ENCODE measurements around the gene NGLY1.

The NGLY1 gene, protein sequence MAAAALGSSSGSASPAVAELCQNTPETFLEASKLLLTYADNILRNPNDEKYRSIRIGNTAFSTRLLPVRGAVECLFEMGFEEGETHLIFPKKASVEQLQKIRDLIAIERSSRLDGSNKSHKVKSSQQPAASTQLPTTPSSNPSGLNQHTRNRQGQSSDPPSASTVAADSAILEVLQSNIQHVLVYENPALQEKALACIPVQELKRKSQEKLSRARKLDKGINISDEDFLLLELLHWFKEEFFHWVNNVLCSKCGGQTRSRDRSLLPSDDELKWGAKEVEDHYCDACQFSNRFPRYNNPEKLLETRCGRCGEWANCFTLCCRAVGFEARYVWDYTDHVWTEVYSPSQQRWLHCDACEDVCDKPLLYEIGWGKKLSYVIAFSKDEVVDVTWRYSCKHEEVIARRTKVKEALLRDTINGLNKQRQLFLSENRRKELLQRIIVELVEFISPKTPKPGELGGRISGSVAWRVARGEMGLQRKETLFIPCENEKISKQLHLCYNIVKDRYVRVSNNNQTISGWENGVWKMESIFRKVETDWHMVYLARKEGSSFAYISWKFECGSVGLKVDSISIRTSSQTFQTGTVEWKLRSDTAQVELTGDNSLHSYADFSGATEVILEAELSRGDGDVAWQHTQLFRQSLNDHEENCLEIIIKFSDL

DNA sequence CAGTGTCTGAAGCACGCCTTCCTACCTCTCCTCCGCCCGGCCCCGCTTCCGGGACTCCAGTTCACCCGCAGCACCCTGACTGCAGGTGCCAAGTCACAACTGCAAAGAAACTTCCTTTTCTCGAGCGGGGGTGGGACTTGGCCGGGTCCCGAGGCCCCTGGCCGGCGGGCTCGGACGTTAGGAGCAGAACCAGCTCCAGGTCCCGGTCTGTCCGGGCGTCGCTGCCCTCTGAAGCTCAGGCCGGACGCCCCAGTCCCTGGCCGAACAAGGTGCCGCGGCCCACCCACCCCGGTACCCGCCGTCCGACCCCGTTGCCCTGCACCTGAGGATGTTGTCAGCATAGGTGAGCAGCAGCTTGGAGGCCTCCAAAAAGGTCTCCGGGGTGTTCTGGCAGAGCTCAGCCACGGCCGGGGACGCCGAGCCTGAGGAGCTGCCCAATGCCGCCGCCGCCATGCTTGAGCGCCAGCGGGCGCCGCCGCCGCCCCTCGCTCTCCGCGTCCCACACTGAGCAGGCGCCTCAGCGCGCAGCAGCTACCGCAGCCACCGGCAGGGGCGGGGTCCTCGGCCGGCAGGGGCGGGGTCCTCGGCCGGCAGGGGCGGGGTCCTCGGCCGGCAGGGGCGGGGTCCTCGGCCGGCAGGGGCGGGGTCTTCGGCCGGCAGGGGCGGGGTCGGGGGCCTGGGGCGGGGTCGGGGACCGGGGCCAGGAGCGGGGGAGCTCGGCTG lies at the start of gene NGLY1:
Gene NGLY1 (minus strand): TSS at position 506 of the 723 bp plus-strand sequence. CDS start 53 bp downstream, at position 453.
- peak; percentile 79 for DNase-seq

DNA sequence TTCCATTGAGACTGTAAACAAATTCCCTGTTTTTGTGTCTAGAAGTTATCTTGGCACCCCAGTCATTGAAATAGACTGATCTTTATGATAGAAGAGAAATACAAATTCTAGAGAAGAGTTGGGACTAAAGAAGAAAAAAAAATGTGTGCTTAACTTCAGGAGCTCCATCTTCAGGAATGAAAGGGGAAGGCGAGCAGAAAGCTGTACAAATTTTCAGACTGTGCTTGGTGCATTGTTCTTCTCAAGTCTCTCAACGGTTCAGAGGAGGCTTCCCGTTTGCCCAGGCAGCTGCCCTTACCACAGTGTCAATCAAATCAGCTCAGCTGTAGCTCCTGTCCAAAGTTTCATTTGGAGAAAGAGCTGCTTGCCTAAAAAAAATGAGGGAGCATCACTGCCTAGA lies 48.3 kb upstream of the NGLY1 start:
- no peak for DNase-seq

DNA sequence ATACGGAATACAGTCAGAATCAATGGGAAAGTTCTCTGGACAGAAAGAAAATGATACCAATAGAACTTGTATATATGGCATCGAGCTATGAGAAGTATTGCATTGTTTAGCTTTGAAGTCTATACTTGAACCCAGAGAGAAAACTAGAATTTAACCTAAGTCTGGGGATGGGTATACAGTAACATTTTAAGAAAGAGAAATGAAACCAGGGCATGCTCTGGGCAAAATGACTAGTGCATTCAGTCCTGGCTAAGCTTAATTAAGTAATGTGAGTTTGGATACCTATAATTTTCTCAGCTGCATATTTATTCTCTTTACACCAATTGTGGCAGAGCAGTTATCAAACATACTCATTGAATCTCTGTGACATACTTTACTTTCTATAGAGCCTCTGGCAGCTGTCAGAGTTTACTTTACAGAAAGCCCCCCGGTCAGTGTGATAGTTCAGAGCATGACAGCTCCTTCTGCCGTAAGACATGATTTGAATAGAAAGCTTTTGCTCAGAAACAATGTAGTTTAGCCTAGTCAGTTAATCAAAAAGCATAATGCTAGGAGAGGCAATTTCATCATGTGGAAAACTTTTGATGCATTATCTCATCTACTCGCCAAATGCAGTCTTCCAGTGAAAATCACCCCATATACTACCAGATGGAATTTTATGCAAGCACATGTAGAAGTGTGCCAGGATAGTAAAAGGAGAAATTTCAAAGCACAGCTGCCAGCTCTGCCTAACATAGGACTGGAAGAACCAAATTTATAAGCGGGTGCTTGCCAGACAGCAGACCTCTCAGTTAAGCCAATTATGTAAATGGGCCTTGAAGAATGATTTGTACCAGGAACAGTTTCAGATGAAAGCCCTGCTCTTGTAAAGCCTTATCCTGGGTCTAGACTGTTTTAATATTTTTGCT lies 47.4 kb upstream of the NGLY1 start:
- DNase-seq, result no peak

DNA sequence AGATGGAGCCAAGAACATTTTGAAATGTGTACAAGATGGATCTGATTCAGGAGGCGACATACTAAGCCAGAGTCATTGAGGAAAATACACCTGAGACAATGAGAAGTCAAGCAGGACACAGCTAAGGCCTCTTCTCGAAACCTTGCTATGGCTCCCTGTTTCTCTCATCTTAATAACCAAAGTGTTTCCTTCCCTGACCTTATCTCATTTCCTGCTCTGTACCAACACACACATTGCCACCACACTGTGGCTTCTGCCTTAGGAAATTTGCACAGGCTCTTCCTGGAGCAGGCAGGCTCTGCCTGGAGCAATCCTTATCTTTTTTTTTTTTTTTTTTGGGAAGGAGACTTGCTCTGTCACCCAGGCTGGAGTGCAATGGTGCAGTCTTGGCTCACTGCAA lies 43.3 kb upstream of the NGLY1 start:
- no peak for DNase-seq

DNA sequence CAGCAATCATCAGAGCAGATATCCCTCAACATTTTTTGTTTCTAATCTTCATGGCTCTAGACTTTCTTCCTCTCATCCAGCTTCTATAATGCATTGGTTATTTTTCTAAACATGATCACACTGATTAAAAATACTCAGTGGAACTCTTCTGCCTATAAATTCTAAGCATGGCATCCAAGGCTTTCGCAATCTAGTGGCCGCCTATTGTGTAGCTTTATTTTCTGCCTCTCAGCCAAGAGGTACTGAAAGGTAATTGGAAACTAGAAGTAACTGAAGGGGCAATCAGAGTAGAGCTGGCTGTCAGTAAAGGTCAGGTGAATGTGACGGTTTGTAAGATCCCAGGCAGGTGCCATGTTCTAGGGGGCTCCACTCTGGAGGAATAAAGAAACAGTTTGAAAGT lies 40.1 kb upstream of the NGLY1 start:
- no peak for DNase-seq

DNA sequence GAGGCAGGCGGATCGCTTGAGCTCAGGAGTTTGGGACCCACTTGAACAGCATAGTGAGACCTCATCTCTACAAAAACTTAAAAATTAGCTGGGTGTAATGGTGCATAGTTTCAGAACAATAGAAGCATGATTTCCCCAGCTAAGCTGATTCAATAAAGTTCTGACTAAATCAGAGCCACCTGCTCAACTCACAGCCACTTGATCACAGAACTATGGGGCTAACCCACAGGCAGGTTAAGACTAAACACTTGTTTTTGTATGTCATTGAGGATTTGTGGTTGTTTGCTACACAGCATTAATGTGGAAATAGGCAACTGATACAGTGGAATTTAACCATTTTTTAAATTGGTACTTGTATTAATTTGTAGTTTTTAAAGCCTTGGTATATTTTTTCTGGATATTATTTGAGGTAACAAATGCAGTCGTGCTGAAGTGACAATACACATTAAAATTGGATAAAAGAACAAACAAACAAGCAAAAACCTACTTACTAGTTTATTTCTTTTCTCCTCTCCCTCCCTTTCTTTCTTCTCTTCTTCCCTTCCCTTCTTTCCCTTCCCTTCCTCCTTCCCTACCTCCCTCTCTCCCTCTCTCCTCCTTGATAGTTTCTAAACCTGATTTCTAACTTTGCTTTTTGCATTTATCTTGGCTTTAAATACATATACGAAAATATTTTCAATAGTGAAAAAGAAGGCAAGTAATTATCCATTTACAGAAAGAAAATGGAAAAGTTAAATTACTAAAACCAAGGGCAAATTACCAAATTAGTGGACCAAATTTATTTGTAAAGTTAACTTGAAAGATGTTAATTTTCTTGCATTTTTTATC lies 38.7 kb upstream of the NGLY1 start:
- DNase-seq, result no peak

DNA sequence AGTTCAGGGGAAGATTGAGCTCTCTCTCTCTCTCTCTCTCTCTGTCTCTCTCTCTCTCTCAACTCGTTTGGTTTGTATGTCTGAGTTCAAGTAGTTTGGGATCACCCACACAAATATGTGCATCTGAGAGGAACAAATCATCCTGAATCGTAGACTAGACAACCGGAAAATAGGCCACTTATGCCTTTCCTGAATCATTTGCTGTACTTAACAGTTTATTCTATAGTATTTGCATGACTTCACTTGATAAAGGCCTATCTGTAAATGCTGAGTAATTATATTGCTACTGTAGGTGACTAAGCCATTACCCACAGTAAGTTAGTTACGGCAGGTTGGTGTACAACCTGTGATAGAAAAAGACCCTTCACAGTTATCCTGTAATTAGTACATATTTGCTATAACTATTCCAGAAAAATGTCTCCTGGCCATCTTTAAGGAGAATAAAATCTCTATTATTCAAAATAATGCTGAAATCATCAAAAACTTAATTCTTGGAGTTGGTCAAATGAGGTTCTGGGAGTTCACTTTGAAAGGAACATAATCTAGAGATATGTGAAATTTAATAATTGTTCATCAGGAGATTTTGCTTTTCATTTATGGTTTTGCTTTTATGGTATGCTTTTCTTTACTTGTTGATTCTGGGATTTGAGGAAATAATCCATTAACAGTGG lies 37.7 kb upstream of the NGLY1 start:
- DNase-seq, result no peak

DNA sequence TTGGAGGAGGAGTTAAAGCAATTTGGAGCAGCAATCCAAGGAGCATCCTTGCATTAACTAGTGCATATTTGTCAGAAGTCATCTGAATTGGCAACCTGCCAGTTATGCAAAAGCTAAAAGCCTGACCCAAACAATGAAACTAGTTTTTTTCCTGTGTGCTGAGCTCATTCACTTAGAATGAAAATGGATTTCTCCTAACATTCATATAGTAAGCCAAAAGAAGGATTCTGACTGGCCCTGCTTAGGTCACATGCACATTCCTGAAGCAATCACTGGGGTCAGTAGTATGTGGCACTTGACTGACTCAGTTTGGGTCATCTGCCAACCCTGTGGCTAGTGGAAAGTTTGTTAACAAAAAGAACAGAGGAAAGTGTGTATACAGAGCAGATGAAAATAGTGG lies 37.1 kb upstream of the NGLY1 start:
- no peak for DNase-seq

DNA sequence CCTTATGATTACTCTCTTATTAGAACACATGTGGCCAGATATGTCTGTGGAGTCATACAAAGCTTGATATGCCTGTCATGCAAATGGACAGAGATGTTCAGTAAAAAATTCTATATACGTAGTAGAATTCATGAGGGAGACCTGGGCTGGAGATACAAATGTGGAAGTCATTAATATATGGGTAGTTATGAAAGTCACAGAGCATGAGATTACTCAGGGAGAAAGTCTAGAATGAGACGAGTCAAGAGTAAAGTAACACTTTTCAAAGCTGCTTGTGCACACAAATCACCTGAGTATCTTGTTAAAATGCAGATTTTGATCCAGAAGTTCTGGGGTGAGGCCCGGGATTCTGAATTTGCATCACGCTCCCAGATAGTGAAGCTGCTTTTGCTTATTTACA lies 35.1 kb upstream of the NGLY1 start:
- no peak for DNase-seq

DNA sequence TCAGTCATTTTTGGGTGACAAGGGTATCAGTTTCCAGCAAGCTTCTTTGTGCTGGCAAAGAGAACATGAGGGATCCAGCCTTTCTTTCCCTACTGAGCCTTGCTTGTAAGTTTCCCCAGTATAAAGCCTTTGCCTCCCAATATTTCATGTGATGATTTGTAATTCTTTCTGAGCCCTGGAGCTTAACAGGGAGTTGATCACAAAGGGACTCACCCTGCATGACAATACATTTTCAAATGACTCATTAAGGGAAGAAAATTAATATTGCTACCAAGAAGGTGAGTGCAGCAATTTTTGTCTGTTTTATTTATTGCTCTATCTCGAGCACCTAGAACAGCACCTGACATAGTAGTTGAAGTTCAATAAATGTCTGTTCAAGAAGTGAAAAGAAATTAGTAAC lies 34.4 kb upstream of the NGLY1 start:
- no peak for DNase-seq

DNA sequence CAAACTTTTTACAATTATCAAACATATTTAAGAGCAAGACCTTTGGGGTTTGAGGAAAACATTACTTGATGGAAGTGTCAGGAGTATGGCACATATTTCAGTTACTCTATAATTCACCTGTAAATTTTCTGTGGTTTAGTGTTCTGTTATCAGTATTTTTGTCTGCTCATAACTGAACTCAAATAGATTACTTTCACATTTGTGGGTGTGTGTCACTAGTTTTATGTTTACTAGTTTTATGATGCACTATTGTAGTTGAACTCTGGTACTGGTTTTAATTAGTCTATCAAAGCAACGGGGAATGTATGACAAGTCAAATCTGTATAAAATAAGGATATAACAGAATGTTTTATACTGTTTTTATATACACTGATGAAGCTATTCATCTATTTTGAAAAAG lies 33.9 kb upstream of the NGLY1 start:
- DNase-seq, result no peak

DNA sequence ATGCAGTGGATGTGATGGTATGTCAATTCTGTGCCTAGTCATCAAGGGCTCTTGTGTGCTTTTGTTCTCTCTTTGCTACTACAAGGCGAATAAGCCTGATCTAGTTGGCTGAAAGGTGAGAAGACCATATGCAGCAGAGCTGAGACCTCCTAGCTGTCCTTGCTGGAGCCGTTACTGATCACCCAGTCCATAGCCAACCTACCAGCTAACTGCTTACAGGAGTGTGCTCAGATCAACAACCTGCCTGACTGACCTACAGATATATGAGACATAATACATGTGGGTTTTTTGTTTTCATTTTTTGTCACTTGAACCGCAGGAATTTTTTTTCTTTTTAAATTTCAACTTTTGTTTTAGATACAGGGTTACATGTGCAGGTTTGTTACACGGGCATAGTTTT lies 29.4 kb upstream of the NGLY1 start:
- DNase-seq, result no peak

DNA sequence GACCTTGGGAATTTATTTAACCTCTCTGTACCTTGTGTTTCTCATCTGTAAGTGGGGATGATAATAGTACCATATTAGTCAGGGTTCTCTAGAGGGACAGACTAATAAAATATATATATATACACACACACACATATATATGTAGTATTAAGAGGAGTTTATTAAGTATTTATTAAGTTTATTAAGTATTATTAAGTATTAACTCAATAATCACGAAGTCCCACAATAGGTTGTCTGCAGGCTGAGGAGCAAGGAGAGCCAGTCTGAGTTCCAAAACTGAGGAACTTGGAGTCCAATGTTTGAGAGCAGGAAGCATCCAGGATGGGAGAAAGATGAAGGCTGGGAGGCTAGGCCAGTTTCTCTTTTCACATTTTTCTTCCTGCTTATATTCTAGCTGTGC lies 21.4 kb upstream of the NGLY1 start:
- DNase-seq, result no peak

DNA sequence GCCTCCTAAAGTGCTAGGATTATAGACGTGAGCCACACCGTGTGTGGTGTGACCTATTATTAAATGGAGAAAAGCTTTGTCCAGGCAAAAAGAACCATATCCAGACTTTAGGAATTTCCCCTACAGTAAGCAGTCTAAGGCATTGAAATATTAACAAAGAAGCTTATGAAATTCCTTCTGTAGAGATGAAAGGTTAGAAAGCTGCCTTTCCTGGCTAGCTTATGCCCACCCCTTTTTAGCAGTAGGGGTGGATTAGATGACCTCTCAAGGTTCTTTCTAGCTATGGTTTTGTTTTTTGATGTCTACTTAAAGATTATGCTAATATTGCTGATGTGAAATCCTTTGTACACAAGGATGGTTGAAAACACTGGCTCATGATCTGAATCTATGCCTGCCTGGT lies 20.6 kb upstream of the NGLY1 start:
- no peak for DNase-seq

DNA sequence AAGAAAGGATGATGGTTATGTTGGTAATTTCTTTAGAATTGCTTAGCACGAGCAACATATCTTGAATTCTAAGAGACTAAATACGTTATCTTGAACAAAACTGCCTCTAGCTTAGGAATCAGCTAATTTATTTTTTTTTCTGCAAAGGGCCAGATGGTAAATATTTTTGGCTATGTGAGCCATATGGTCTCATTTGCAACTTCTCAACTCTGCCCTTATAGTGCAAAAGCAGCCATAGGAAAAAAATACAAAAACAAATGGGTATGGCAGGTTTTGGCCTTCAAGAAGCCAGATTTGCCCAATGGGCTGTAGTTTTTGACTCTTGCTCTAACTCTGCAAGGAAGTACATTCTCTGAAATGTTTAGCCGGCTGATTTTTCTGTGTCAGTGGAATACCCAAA lies 18.5 kb upstream of the NGLY1 start:
- DNase-seq, result no peak

DNA sequence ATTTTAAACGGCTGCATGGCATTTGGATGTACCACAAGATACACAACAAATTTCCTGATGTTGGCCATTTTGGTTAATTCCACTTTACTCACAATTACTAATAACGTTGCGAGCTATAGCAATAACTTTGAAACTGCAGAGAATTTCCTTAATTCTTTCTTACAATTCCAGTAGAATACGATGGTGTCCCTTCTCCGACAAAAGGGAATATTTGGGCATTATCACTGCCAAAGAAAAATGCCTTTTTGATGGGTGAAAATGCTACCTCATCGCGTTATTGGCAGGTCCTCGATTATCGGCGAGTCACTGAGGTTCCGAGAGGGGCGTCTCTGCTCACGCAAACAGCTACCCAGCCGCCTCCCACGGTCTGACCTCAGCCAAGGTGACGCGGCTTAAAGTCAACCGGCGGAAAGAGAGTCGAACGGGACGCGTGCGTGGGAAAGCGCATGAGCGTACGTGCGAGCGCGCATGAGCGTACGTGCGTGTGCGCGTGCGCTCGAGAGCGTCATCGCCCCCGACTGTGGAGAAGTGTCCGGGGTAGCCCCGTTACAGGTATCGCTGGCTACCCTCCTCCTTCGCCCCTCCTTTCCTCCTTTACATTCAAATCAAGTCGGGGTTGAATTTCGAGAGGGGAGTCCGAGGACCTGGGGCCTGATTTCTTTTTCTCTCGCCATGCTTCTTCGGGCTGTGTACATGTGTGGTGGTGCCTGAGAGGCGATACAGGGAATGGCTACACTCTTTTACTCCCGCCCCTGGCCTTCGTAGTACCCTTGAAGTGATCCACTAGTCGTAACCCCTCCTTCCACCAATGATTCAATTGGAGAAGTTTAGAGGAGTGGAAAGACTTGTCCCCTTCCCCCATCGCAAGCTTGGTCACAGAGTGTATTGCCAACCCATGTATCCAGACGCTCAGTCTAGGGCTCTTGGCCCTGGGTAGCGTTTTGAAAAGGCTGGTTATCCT lies 6.6 kb upstream of the NGLY1 start, which contains the start of gene OXSM:
Gene OXSM (plus strand): TSS at position 495 of the 961 bp plus-strand sequence. CDS start 931 bp downstream, outside the sequence.
- DNase-seq, result peak; percentile 89

DNA sequence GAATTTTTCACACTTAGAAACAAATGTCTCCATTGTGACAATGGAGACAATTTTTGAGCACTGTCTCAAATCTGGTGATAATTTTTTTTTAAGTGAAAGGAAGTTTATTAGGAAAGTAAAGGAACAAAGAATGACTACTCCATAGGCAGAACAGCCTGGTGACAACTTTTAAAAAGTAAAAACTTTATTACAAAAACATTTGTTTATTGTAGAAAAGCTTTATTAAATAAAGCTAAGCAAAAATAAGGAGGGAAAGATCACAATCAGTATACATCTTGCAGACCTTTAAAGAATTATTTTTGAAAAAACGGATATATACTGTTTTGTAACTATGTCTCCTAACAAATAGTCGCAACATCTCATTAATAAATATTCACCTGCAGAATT lies 6.0 kb upstream of the NGLY1 start:
- DNase-seq, result no peak

DNA sequence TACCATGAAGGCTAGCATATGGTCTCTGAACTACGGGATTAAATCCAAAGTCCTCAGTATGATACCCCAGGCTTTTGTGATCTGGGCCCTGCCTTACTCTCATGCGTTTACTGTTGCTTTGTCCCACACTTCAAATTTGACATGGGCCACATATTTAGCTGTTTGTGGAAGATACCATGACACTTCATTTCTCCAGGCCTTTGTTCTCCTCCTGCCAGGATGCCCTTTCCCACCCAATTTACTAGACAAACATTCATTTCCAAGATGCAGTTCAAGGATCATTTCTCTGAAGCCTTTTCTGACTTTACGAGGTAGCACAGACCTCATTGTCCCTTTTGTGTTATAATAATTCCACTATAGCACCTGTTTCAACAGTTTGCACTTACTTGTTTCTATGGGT lies 4.4 kb upstream of the NGLY1 start:
- DNase-seq, result no peak

DNA sequence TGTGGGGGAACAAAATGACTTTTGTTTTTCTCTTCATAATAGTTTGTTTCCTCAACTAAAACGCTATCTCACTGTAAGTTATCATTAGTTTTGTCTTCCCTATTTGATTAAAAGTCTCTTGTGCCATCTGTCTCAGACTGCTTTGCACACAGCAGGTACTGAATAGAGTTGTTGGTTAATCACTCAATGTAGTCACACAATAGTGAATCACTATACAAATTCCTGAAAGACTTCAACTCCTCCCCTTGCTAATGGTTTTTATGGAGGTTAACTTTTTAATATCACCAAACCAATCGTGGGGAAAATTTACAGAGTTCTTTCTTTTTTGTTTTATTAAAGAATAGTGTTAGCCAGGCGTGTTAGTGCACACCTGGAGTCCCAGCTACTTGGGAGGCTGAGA lies 2.6 kb upstream of the NGLY1 start:
- no peak for DNase-seq

DNA sequence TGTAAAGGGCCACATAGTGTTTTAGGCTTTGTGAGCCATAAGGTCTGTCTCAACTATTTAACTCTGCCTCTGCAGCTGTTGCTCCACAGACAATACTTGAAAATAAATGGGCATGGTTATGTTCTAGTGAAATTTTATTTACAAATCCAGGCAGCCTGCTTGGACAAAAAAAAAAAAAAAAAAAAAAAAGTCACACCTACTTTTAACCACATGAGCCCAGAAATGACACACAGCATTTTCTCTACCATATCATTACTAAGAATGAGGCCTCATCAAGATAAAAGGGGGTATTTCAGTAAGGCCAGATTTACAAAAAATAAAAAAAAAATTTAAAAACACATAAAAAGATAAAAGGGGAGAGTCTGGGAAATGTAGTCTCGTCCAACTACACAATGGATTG lies 1.7 kb upstream of the NGLY1 start:
- no peak for DNase-seq

All from activated CD4-positive, alpha-beta T cell treated with anti-CD3 and anti-CD28 coated beads for 1 hour (primary cell).